ENCODE results near the gene HSPH1. TPM values are rescaled to one million over a fixed set of nuclear protein-coding genes. Genes with fewer than 3 reads are reported as not detected.

The HSPH1 gene
- total and polyA plus RNA-seq, 4 donors, result 11.0 to 30.3 (median 20.3) TPM

- TF ChIP-seq FOXA1 (IDR thresholded peaks at IDR 0.05) (no peak), ATF3 (IDR thresholded peaks at IDR 0.05) (no peak), HNF4A (conservative IDR thresholded peaks at IDR 0.05) (no peak), MAX (IDR thresholded peaks at IDR 0.05) (no peak), TAF1 (conservative IDR thresholded peaks at IDR 0.05) (no peak), NR2F2 (IDR thresholded peaks at IDR 0.05) (no peak), REST (IDR thresholded peaks at IDR 0.05) (no peak), SP1 (IDR thresholded peaks at IDR 0.05) (no peak), RAD21 (IDR thresholded peaks at IDR 0.05) (no peak), ZBTB33 (IDR thresholded peaks at IDR 0.05) (no peak), CTCF (IDR thresholded peaks at IDR 0.05; ENCODE audit: low read depth, low read length, missing input control) (no peak), RXRA (IDR thresholded peaks at IDR 0.05) (no peak), GABPA (IDR thresholded peaks at IDR 0.05 in 1 of 2, conservative IDR thresholded peaks at IDR 0.05 in 1 of 2) (no peak), HNF4G (IDR thresholded peaks at IDR 0.05) (no peak), JUND (IDR thresholded peaks at IDR 0.05) (no peak), EGR1 (IDR thresholded peaks at IDR 0.05; ENCODE audit: low read depth in 2 of 2) (no peak)
- Histone ChIP-seq H3K36me3 (ENCODE audit: control insufficient read depth in 4 of 4, insufficient read depth in 3 of 4, low read depth in 1 of 4, low read length in 3 of 4) (no peaks in the 10 kb centered on the region), H3K27ac (ENCODE audit: low read depth in 1 of 2, low read length in 2 of 2) (no peak overlapping the region), H3K9ac (ENCODE audit: low read depth in 1 of 2, low read length in 2 of 2) (no peak overlapping the region), H3K4me3 (ENCODE audit: low read depth in 1 of 3, low read length in 3 of 3) (no peak overlapping the region), H3K27me3 (ENCODE audit: control insufficient read depth in 4 of 4, insufficient read depth in 4 of 4, low read length in 3 of 4) (peaks cover 0 to 11% (median 0%) of the 10 kb centered on the region in 4 donors), H3K4me1 (ENCODE audit: control insufficient read depth in 4 of 4, insufficient read depth in 4 of 4, low read length in 3 of 4) (no peaks in the 10 kb centered on the region), H3K9me3 (ENCODE audit: control insufficient read depth in 4 of 4, low read length in 3 of 4) (no peaks in the 10 kb centered on the region)
- WGBS, result 63% methylated on average over 8 of the region's 8 CpGs
- no peak for DNase-seq (ENCODE audit: low spot score)
These were observed 32.3 kb downstream of the HSPH1 start for GRCh38 chr13:31129419-31129818.

GRCh38 chr13:31124204-31124603 is 37.5 kb downstream of the HSPH1 start:
- WGBS, result 35% methylated on average over 7 of the region's 7 CpGs
- H3K27ac ChIP-seq (ENCODE audit: low read depth in 1 of 2, low read length in 2 of 2), result no peak overlapping the region
- no peak overlapping the region for H3K4me3 ChIP-seq (ENCODE audit: low read depth in 1 of 3, low read length in 3 of 3)
- H3K36me3 ChIP-seq (ENCODE audit: control insufficient read depth in 4 of 4, insufficient read depth in 3 of 4, low read depth in 1 of 4, low read length in 3 of 4), result no peaks in the 10 kb centered on the region
- no peak overlapping the region for H3K9ac ChIP-seq (ENCODE audit: low read depth in 1 of 2, low read length in 2 of 2)
- peaks cover 0 to 11% (median 0%) of the 10 kb centered on the region in 4 donors for H3K27me3 ChIP-seq (ENCODE audit: control insufficient read depth in 4 of 4, insufficient read depth in 4 of 4, low read length in 3 of 4)
- TF ChIP-seq HNF4G (IDR thresholded peaks at IDR 0.05) (no peak), FOXA1 (IDR thresholded peaks at IDR 0.05) (no peak), RXRA (IDR thresholded peaks at IDR 0.05) (no peak)
- no peaks in the 10 kb centered on the region for H3K9me3 ChIP-seq (ENCODE audit: control insufficient read depth in 4 of 4, low read length in 3 of 4)
- no peak for DNase-seq (ENCODE audit: low spot score)
- H3K4me1 ChIP-seq (ENCODE audit: control insufficient read depth in 4 of 4, insufficient read depth in 4 of 4, low read length in 3 of 4), result no peaks in the 10 kb centered on the region
